HCT116 (cell line): ENCODE data around the gene FAM13A.

Experiments used
- EZH2 ChIP-seq: fragments of 200-600 bp; sonication (generic); IDR thresholded peaks from 2 replicates; pipeline ENCODE4 v1.6.1; 2017; ENCODE audit warnings: antibody characterized with exemption, mixed run types
- EZH2phosphoT487 ChIP-seq: fragments of 200-600 bp; IDR thresholded peaks from 2 replicates; pipeline ENCODE4 v1.6.1; 2018; ENCODE audit warnings: antibody characterized with exemption, borderline replicate concordance
- POLR2A ChIP-seq: IDR thresholded peaks from 2 replicates; pipeline ENCODE4 v1.7.0; 2011; ENCODE audit warnings: borderline replicate concordance; ENCODE audit not compliant: insufficient read depth, insufficient read length; ENCODE audit errors: extremely low read depth
- REST ChIP-seq: IDR thresholded peaks from 2 replicates; pipeline ENCODE4 v1.6.1; 2012; ENCODE audit warnings: low read depth
- SIN3A ChIP-seq: IDR thresholded peaks from 2 replicates; pipeline ENCODE4 v1.6.1; 2012; ENCODE audit warnings: low read depth
- TF ChIP-seq, protein P1 (sequence below), 3 experiments: fragments of 200-600 bp in 1 of 3; sonication (generic) in 1 of 3; IDR thresholded peaks in 2 of 3; conservative IDR thresholded peaks in 1 of 3; 2 replicates each; pipeline ENCODE4 v1.5.1; 2012 to 2017; ENCODE audit warnings: low read depth in 2 of 3, low read length in 2 of 3, antibody characterized with exemption in 1 of 3, borderline replicate concordance in 1 of 3, control low read depth in 1 of 3, mild to moderate bottlenecking in 1 of 3, mixed read lengths in 1 of 3, mixed run types in 1 of 3, moderate library complexity in 1 of 3; ENCODE audit not compliant: insufficient read depth in 1 of 3

DNA sequence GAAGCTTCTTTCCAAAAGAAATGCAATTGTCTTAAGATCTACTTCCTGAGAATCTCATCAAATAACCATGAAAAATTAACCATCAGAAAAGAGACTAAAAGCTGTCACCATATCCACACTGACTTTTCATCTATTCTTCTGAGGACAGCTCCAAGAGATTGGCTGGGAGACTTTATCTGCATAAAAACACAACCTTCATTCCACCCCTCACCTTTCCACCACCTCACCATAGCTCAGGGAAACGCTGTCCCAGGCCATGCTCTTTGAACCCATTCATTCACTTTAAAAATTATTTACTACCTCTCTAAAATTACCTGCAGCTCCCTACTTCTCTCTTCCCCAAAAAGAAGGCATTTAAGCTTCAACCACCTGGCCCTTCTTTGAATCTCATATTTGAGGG, 2.4 kb downstream of the FAM13A start:
- TF ChIP-seq REST (no peak), EZH2 (no peak), POLR2A (no peak), EZH2phosphoT487 (no peak), SIN3A (no peak)
- TF ChIP-seq, protein P1, sequence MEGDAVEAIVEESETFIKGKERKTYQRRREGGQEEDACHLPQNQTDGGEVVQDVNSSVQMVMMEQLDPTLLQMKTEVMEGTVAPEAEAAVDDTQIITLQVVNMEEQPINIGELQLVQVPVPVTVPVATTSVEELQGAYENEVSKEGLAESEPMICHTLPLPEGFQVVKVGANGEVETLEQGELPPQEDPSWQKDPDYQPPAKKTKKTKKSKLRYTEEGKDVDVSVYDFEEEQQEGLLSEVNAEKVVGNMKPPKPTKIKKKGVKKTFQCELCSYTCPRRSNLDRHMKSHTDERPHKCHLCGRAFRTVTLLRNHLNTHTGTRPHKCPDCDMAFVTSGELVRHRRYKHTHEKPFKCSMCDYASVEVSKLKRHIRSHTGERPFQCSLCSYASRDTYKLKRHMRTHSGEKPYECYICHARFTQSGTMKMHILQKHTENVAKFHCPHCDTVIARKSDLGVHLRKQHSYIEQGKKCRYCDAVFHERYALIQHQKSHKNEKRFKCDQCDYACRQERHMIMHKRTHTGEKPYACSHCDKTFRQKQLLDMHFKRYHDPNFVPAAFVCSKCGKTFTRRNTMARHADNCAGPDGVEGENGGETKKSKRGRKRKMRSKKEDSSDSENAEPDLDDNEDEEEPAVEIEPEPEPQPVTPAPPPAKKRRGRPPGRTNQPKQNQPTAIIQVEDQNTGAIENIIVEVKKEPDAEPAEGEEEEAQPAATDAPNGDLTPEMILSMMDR (IDR thresholded peaks at IDR 0.05 in 2 of 3, conservative IDR thresholded peaks at IDR 0.05 in 1 of 3; ENCODE audit: borderline replicate concordance in 1 of 3, insufficient read depth in 1 of 3, low read depth in 2 of 3, low read length in 2 of 3), result no peak
